Stimulated activated CD4-positive, alpha-beta T cell treated with anti-CD3 and anti-CD28 coated beads, Interleukin-1b, Interleukin-23, amount 100 ng/mL, for 4 hours (primary cell): ENCODE measurements around the gene CBLIF.
"Not testable (repeated sequence)": the region's sequence is repeated elsewhere in the genome, so short reads cannot be mapped to it uniquely, and the experiment has no call there.

Experiments used
- DNase-seq, 2 donors: peaks; one replicate each; pipeline ENCODE4 v3.0.0-alpha.2; 2020; ENCODE audit warnings: low read depth in 2 of 2

CBLIF gene

DNA sequence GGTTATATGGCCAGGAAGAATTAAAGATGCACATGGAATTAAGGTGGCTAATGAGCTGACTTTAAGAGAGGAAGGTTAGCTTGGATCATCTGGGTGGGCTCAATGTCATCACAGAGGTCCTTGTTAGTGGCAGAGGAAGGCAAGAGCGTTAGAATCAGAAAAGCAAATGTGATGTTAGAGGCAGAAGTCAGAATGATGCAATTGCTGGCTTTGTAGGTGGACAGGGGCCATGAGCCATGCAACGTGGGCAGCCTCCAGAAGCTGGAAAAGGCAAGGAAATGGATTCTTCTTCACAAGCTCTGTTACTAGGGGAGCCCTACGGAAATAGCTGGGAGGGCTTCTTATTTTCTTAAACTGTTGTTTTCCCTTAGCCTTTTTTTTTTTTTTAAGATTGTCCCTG is 2.3 kb upstream of the CBLIF start:
- no peak for DNase-seq

- no peak for DNase-seq
These were observed 1.3 kb upstream of the CBLIF start for GRCh38 chr11:59846556-59846955.

DNA sequence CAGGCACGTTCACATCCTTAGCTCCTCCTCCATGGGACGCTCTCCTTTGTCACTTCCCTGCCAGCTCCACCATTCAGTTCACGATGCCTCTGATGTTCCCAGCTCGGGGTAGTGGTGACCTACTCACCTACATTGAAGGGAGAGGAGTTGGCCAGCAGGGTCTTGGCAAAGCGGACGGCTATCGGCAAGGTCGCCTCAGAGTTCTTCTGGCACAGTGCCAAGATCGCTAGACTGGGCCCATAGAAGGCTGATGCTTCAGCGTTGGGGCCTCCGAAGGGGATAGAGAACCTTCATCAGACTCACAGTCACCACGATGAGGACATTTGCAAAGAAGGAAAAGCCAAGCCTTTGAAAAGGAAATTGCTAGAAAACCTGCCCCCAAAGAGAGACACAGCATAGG is 3.0 kb downstream of the CBLIF start:
- no peak for DNase-seq

GRCh38 chr11:59841514-59841913 is 3.8 kb downstream of the CBLIF start:
- DNase-seq, result no peak

- no peak for DNase-seq
These were observed 5.7 kb downstream of the CBLIF start for GRCh38 chr11:59839615-59840014.

DNA sequence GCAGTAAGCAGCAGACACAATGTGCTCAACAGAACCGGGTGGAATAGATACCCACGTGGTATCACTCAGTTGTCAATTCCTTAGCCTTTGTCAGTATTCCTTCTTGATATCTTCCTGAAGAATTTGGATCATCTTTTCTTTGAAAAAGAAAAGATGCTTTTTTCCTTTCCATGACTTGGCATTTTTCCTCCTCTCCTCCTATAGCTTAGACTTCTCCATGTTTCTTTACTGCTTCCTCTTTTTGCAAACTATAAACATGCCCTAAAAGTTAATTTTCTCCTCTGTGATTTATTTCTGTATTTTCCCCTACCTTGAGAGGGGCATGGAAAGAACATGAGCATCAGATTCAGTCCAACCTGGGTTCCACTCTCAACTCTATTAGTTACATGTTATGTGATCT is 11.7 kb downstream of the CBLIF start:
- DNase-seq, result no peak

GRCh38 chr11:59829358-59829757 is 15.9 kb downstream of the CBLIF start:
- no peak for DNase-seq

DNA sequence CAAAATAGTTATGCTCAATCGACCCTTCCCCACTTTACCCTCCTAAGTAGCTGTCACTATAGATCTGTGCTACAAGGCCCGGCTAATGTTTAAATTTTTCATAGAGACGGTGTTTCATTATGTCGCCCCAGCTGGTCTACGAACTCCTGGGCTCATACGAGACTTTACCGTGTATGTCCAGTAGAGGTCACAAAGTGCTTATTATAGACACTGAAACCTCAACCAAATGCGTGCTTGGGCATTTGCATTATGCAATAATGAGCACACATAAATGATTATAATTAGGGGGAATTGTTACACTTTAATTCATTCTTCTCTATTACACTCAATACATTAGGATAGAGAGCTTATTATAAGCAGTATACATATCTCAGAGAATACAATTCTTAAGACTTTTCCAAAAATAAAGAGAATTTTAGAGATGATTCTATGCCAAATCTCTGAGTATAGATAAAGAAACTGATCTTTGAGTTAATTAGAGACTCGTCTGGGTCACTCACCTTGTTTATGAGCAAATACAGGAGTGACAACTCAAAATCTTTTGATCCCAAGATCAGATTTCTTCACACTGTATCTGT is 22.2 kb downstream of the CBLIF start:
- DNase-seq, result peak in 1 of 2 donors; percentile 9

GRCh38 chr11:59818572-59818971 is 26.7 kb downstream of the CBLIF start:
- DNase-seq, result no peak

DNA sequence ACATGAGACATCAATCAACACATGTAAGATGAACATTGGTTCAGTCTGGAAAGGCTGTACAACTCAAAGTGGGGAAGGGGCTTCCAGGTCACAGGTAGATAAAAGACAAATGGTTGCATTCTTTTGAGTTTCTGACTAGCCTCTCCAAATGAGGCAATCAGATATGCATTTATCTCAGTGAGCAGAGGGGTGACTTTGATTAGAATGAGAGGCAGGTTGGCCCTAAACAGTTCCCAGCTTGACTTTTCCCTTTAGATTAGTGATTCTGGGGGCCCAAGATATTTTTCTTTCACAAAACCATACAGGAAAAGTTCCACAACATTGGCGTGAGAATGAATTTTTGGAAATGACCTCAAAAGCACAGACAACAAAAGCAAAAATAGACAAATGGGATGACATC is 28.9 kb downstream of the CBLIF start:
- DNase-seq, result not testable (repeated sequence)

DNA sequence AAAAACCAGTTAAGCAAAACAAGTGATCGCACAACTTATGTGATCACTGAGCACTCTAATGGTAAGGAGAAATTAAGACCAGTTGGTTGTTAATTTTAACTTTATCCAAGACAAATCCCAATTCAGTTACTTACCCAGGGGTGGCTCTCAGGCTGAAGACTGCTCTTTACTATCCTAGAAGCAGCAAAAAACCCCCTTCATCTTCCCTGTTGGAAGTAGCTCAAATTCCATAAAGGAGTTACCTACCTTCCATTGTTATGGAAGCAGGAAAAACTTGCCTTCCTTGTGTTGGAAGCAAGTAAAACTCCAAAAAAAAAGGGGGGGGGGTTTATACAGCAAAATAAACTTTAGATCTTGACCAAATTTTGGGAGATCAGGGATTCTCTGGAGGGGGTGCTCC is 29.5 kb downstream of the CBLIF start:
- DNase-seq, result no peak

DNA sequence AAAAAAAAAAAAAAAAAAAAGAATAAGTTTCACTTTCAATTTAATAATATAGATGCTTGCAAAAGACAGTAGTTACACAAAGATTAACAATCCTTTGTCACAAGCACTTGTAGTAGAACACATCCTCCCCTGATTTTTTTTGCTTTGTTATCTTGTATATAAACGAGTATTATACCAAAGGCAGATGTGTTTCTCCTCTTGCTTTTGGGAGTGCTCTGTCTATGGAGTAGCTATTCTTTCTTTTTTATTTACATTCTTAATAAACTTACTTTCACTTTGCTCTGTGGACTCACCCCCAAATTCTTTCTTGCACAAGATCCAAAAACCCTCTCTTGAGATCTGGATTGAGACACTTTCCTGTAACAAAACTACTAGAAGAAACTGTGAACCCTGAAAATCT is 31.3 kb downstream of the CBLIF start:
- DNase-seq, result no peak

- no peak for DNase-seq
These were observed 31.9 kb downstream of the CBLIF start for GRCh38 chr11:59813364-59813763.

DNA sequence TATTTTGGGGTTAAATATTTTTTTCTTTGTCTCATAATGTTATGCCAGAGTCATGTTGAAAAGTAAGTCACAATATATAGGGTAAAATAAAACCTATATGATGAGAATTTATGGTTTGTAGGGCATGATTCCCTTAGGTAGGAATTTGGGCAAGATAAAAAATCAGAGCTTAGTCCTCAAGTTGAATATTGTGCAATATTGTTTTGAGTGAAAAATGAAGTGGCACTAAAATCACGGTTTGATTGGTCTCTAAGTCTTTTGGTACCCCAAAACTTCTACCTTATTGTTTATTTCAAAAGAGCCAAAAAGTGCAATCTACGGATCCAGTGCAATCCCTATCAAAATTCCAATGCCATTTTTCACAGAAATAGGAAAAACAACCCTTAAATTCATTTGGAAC is 33.1 kb downstream of the CBLIF start:
- DNase-seq, result no peak

GRCh38 chr11:59810911-59811259 is 34.4 kb downstream of the CBLIF start:
- no peak for DNase-seq

- DNase-seq, result peak; percentile 79 to 87
These were observed 34.9 kb downstream of the CBLIF start, which contains the start of gene MRPL16 for GRCh38 chr11:59810189-59810910. TSS of gene MRPL16 (minus strand) at chr11:59810778. CDS start at chr11:59810658, 120 bp downstream.

- no peak for DNase-seq
These were observed 38.2 kb downstream of the CBLIF start for GRCh38 chr11:59807047-59807610.

DNA sequence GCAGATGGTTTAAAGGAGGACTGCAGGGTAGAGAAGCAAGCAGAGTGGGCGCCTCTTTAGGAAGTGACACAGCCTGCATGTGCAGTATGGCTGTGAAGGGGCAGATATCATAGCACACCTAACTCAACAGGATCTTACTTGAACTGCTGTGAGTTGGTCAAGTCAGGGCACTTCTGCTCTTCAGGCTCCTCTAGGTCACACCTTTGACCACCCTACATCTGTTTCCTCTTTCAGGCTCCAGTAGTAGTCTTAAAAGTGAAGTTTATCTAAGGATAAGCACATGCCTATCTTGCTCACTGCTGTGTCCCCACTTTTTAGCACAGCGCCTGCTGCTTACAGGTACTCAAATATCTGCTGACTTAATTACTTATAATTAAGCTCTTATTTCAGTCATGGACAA is 41.2 kb downstream of the CBLIF start:
- DNase-seq, result no peak

DNA sequence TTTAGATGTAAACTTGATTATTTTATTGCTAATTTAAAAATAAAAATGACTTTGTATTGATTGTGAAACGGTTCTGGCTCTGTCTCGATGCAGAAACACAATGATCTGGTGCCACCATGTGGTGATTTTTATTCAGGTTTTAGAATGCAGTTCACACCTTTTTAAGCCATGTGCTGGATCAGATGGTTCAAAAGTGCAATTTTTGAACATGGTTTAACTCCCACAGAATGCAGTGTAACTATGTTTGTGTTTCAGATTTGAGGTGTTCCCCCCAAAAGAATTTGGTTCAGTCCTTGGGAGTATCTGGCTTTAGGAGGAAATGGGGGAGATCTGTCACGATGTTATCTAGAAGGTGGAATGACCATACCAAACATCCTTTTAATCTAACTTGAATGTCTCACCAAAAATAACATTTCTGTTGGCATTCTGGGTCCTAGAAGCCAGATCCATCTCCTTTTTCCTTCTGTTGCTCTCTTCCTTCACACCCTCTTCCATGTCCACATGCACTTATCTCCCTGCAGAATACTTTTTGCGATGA is 42.6 kb downstream of the CBLIF start:
- peak in 1 of 2 donors; percentile 44 for DNase-seq

DNA sequence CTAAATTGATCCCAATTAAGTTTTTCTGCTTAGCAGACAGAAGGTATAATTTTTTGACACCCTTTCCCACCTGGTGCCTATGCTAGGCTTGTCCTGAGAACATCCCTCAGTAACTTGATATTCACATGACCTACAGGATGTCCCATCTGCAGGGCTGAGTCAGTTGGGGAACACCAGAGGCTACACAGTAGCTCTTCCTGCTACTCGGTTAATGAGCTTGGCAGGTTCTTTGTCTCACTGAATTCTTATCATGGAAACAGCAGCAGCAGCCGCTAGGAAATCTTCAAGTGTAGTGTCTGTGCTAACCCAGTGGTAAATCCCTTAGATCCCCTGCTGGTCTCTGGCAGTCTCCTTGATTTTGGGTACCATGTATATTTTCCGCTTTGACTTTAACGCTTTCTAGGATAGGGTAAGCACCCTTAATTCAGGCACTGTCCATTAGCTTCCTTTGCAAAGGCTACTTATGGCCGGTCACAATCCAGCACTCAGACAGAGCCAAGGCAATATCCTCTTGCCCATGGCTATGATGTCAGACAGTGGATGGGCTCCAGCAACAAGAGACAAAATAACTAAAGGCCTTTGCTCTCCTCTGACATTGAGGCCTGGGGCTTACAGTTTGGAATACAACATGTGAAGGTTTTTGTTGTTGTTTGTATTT is 43.2 kb downstream of the CBLIF start:
- no peak for DNase-seq

DNA sequence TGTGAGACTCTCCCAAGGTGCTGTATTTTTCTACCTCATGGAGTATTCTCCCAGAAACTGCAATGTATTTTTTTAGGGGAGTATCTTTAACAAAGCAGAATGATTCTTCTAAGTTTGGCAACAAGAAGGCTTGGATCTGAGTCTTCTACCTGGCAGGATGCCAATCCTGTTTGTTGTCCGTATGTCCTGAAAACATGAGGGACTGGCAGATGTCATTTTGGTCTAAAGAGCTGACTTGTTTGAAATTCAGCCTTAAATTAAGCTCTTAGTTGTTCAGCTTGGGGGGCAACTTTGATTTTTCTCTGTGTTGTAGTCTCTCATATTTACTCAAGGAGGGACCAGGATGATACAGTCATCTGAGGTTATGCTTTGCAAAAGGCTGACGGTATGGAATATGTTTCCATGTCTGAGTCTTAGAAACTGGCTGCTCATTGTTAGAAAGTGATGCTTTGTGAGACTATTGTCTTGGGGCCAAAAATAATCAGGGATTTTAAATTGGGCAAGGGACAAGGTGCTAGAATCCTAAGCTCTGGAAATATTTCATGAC is 44.1 kb downstream of the CBLIF start:
- no peak for DNase-seq

- no peak for DNase-seq
These were observed 44.8 kb downstream of the CBLIF start for GRCh38 chr11:59800390-59801025.
